NCI-H510A (cell line): ENCODE data around the gene ABCB11.
"Not testable (repeated sequence)": the region's sequence is repeated elsewhere in the genome, so short reads cannot be mapped to it uniquely, and the experiment has no call there.

Source experiments
- DNase-seq: peaks from one replicate; lab custom pipeline; 2025; lab: John Stamatoyannopoulos, UW

ABCB11 gene

DNA sequence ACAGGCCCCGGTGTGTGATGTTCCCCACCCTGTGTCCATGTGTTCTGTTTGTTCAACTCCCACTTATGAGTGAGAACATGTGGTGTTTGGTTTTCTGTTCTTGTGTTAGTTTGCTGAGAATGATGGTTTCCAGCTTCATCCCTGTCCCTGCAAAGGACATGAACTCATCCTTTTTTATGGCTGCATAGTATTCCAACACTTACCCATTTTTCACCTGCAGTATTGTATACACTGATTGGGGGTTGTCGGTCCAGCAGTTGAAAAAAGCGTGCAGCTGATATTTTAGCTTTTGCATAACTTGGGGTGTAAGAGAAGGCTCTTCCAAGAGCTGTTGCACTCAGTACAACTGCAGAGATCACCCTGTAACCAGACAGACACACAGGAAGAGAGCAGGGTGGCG is 99.0 kb downstream of the ABCB11 start:
- DNase-seq, result not testable (repeated sequence)

- DNase-seq, result no peak
Measured at GRCh38 chr2:168930242-168930641, 100.9 kb downstream of the ABCB11 start.

DNA sequence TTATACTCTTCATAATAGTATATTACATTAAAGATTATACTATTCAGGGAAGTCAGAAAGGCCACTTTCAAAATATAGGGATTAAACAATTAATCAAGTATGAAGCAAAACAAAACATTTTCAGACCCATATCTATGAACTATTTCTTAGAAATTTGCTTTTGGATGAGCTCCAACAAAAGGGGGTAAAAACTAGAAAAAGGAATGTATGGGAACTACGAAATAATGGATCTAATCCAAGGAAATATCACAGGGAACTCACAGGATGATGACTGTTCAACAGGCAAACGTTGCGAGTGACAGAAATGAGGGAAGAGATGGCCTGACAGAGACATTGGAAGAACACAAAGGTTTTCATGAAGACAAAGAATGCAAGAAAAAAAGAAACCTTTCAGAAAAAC is 102.1 kb downstream of the ABCB11 start:
- DNase-seq, result no peak

- no peak for DNase-seq
Measured at GRCh38 chr2:168928113-168928831, 102.9 kb downstream of the ABCB11 start.

GRCh38 chr2:168926621-168927386 is 104.3 kb downstream of the ABCB11 start:
- DNase-seq, result no peak

DNA sequence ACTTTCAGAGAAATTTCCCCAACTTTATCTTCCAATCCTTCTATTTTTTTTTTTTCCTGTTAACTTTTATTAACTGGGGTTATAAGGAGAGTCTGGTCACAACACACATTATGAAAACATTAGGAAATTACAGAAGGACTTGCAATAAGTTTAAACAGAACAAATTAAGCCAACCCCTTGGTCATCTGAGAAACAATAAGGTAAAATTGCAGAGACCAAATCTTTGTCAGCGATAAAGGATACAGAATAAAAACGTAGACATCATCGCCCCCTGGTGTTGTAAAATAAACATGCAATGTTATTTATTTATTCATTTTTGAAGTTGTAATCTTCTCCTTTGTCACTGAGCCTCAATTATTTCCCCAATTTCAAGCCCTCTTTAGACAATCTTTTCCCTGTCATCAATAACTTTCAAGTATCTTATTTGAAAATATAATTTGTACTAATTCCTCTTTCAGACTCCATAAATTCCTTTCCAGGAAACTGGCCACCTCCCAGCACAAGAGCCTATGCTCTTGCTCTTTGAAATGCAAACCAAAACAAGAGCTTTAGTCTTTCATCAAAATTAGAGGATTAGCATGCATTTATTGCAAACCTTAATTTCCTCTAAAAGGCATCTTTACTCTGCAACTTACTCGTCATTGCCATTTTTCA is 110.5 kb downstream of the ABCB11 start:
- no peak for DNase-seq

GRCh38 chr2:168916331-168916675 is 114.8 kb downstream of the ABCB11 start:
- no peak for DNase-seq

- no peak for DNase-seq
Measured at GRCh38 chr2:168915441-168916330, 115.4 kb downstream of the ABCB11 start.

DNA sequence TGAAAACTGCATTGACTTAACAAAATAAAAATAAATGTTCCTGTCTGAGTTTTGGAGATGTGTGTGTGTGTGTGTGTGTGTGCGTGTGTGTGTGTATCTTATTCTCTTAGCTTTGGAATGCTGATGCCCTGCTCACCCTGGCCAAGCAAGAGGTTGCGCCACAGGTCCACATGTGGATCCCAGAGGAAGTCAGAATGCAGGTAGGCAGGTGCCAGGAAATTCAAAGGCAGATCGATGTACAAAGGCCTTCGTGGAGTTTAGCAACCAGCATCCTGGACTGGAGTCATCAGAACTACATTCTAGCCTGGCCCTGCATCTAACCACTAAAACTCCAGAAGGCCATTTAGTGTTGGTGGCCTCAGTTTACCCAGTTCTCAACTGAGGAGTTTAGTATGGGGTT is 117.6 kb downstream of the ABCB11 start:
- no peak for DNase-seq

GRCh38 chr2:168912901-168913369 is 118.2 kb downstream of the ABCB11 start:
- peak; percentile 15 for DNase-seq

- DNase-seq, result no peak
Measured at GRCh38 chr2:168912466-168912865, 118.7 kb downstream of the ABCB11 start.

DNA sequence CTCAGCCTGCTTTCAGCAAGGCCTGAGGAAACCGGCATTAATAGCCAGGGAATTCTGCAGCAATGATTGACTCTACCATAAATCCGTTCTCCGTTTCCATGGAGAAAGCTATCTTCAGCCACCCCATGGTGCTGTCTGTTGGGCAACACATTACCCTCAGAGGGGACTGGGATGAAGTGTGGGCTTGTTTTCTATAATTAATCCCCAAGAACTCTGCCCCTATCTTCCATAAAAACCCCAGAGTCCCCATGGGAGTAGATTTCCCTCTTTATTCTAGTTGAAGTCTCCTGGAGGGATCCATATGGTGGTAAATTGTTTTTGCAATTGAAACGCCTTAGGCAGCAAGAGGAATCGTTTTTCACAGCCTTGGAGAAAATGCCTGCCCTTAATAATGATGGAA is 120.8 kb downstream of the ABCB11 start:
- DNase-seq, result no peak

DNA sequence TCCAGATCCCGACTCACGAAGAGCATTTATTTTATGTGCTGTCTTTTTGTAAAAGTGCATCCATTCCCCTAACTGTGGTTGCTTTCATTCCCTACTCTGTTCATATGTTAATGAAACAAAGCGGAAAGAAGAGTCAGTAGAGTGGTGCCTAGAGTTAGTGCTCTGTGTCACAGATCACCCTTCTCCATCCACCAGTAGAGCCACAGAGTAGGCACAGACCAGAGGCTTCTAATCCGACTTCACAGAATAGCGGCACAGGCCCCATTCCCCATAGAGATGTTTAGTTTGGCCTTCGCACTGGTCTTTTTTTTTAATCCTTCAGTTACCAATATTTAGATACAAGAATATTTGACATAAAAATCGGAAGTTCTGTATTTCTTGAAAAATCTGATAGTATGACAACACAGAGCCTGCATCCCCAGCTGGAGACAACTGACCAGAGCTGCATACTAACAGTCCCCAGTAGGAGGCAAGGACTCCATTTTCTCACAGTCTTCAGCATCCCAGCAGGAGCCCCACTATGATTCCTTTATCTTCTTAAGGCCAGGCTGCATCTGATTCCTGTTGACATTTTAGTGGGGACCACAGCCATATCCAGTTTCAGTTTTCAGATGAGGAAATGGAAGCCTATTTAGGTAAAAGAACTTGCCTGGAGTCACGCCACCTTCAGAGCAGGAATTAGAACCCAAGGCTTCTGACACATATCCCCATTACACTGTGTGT is 123.0 kb downstream of the ABCB11 start:
- no peak for DNase-seq

- DNase-seq, result no peak
Measured at GRCh38 chr2:168904358-168904757, 126.8 kb downstream of the ABCB11 start.

- no peak for DNase-seq
Measured at GRCh38 chr2:168903888-168904287, 127.2 kb downstream of the ABCB11 start.

DNA sequence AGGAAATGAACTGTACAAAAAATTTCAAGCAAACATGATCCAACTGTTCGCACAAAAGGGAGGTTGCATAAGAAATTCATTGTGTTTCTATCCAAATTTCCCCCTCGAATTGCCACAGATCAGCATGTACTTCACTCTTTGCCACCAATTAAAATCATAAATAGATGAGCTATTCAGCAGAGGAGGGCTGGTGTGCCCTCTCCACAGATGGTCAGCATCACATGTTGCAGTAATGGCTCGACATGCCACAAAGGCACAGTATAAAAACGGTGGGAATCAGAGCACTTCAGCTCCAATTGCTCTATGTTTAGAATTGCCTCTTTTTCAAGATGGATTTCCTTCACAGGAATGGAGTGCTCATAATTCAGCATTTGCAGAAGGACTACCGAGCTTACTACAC is 130.1 kb downstream of the ABCB11 start, which contains the start of gene G6PC2:
Gene G6PC2 (plus strand): TSS at position 289 of the 400 bp plus-strand sequence. CDS start 41 bp downstream, at position 330.
- no peak for DNase-seq

- no peak for DNase-seq
Measured at GRCh38 chr2:168897449-168897848, 133.7 kb downstream of the ABCB11 start.

DNA sequence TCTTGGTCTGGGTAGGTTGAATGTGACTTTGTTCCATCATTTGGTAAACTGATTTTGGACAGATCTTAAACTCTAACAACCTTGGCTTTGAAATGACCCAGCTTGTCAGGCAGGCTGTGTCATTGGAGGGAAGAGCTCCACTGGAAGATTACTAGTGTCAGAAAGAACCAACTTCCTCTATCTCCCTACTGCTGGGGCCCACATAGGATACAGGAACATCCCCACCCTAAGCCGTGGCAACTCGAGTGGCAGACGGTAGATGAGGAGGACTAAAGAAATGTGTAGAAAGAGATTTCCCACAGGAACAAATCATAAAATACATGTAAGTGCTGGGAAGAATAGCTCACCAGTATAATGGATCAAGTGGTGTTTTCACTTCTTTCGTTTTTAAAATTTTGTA is 134.3 kb downstream of the ABCB11 start:
- no peak for DNase-seq

- DNase-seq, result no peak
Measured at GRCh38 chr2:168895771-168896170, 135.4 kb downstream of the ABCB11 start.

- DNase-seq, result no peak
Measured at GRCh38 chr2:168894720-168895119, 136.4 kb downstream of the ABCB11 start.

GRCh38 chr2:168894101-168894500 is 137.0 kb downstream of the ABCB11 start:
- no peak for DNase-seq
